Ishikawa (cell line): ENCODE results near the gene CHAT.

Experiments
- CEBPB ChIP-seq: IDR thresholded peaks from 2 replicates; pipeline ENCODE4 v1.6.1; 2012
- CREB1 ChIP-seq: IDR thresholded peaks from 2 replicates; pipeline ENCODE4 v1.6.1; 2012; ENCODE audit warnings: low read depth
- EGR1 ChIP-seq: IDR thresholded peaks from 2 replicates; pipeline ENCODE4 v1.6.1; 2012
- EP300 ChIP-seq: IDR thresholded peaks from 2 replicates; pipeline ENCODE4 v1.6.1; 2012; ENCODE audit warnings: borderline replicate concordance
- FOXM1 ChIP-seq: IDR thresholded peaks from 2 replicates; pipeline ENCODE4 v1.6.1; 2012; ENCODE audit warnings: low read depth, borderline replicate concordance
- NFIC ChIP-seq: IDR thresholded peaks from 2 replicates; pipeline ENCODE4 v1.6.1; 2012
- RAD21 ChIP-seq: IDR thresholded peaks from 2 replicates; pipeline ENCODE4 v1.6.1; 2012; ENCODE audit warnings: low read depth
- TAF1 ChIP-seq: IDR thresholded peaks from 2 replicates; pipeline ENCODE4 v1.6.1; 2012; ENCODE audit warnings: low read depth, mild to moderate bottlenecking
- TCF12 ChIP-seq: IDR thresholded peaks from 2 replicates; pipeline ENCODE4 v1.6.1; 2012; ENCODE audit warnings: low read depth
- TEAD4 ChIP-seq: IDR thresholded peaks from 2 replicates; pipeline ENCODE4 v1.6.1; 2012
- USF1 ChIP-seq: IDR thresholded peaks from 2 replicates; pipeline ENCODE4 v1.6.1; 2012
- YY1 ChIP-seq: IDR thresholded peaks from 2 replicates; pipeline ENCODE4 v1.6.1; 2012; ENCODE audit warnings: low read depth
- ZBTB7A ChIP-seq: IDR thresholded peaks from 2 replicates; pipeline ENCODE4 v1.6.1; 2012; ENCODE audit warnings: low read depth
- TF ChIP-seq, protein P1 (sequence below): IDR thresholded peaks from 2 replicates; pipeline ENCODE4 v1.6.1; 2012
- TF ChIP-seq, protein P2 (sequence below): IDR thresholded peaks from 2 replicates; pipeline ENCODE4 v1.6.1; 2012; ENCODE audit warnings: low read depth, mild to moderate bottlenecking

Gene CHAT

DNA sequence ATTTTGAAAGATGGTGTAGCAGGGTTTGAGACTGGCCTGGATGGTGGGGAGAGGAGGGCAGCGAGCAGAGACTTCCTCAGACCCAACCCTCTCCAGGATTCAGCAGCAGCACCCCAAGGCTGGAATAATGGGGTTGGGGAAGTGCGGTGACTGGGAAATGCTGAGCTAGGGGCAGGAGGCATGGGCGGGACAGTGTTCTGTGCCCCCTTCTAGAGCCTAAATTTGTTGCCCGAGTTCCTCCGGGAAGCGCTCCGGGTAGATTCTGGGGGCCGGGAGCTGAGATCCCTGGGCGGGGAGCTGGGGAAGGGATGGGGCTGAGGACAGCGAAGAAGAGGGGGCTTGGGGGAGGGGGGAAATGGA is at the start of gene CHAT:
Gene CHAT, plus strand, starts transcription at position 156 of the 360 bp plus-strand sequence. Its CDS starts 153 bp downstream, at position 309.
- TF ChIP-seq FOXM1 (no peak), TCF12 (no peak), EP300 (no peak)
- TF ChIP-seq, protein P1, sequence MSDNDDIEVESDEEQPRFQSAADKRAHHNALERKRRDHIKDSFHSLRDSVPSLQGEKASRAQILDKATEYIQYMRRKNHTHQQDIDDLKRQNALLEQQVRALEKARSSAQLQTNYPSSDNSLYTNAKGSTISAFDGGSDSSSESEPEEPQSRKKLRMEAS: no peak

DNA sequence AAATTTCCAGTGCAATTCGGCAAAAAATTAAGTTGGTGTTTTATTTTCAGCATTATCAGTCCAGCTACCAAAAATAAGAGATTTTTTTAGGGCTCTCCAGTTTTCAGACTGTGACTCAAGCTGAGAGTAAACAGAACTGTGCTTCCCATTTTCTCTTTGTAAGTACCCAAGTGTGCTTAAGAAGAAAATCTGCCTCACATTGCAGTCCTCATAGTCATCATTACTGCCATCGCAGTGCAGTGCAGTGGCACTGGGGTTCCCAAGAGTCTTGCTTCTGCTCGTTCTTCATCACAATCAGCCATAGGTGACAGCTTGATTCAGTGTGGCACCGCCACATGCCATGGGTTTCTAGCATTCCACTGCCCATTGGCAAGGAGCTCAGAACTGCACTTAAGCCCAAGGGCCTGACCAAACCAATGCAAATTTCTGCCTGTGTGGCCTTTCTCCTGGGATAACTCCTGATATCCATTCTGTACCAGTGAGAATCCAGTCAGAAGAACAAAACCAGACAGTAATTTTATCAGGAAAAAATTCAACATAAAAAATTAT is 49.3 kb upstream of the CHAT start:
- TF ChIP-seq, protein P2, sequence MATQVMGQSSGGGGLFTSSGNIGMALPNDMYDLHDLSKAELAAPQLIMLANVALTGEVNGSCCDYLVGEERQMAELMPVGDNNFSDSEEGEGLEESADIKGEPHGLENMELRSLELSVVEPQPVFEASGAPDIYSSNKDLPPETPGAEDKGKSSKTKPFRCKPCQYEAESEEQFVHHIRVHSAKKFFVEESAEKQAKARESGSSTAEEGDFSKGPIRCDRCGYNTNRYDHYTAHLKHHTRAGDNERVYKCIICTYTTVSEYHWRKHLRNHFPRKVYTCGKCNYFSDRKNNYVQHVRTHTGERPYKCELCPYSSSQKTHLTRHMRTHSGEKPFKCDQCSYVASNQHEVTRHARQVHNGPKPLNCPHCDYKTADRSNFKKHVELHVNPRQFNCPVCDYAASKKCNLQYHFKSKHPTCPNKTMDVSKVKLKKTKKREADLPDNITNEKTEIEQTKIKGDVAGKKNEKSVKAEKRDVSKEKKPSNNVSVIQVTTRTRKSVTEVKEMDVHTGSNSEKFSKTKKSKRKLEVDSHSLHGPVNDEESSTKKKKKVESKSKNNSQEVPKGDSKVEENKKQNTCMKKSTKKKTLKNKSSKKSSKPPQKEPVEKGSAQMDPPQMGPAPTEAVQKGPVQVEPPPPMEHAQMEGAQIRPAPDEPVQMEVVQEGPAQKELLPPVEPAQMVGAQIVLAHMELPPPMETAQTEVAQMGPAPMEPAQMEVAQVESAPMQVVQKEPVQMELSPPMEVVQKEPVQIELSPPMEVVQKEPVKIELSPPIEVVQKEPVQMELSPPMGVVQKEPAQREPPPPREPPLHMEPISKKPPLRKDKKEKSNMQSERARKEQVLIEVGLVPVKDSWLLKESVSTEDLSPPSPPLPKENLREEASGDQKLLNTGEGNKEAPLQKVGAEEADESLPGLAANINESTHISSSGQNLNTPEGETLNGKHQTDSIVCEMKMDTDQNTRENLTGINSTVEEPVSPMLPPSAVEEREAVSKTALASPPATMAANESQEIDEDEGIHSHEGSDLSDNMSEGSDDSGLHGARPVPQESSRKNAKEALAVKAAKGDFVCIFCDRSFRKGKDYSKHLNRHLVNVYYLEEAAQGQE: no peak
- no peak for TF ChIP-seq TCF12
- no peak for TF ChIP-seq EGR1
- no peak for TF ChIP-seq YY1
- no peak for TF ChIP-seq RAD21
- TF ChIP-seq EP300: no peak

GRCh38 chr10:49567810-49568209 is 46.0 kb upstream of the CHAT start:
- TF ChIP-seq RAD21 (no peak), TAF1 (no peak), CEBPB (no peak), TCF12 (no peak), FOXM1 (no peak), CREB1 (no peak), USF1 (no peak), EP300 (no peak), NFIC (no peak), TEAD4 (no peak), EGR1 (no peak), ZBTB7A (no peak), YY1 (no peak)
- TF ChIP-seq, protein P2: no peak
- TF ChIP-seq, protein P1: no peak

GRCh38 chr10:49568235-49568634 is 45.6 kb upstream of the CHAT start:
- TF ChIP-seq CEBPB: no peak
- TF ChIP-seq, protein P1: no peak

DNA sequence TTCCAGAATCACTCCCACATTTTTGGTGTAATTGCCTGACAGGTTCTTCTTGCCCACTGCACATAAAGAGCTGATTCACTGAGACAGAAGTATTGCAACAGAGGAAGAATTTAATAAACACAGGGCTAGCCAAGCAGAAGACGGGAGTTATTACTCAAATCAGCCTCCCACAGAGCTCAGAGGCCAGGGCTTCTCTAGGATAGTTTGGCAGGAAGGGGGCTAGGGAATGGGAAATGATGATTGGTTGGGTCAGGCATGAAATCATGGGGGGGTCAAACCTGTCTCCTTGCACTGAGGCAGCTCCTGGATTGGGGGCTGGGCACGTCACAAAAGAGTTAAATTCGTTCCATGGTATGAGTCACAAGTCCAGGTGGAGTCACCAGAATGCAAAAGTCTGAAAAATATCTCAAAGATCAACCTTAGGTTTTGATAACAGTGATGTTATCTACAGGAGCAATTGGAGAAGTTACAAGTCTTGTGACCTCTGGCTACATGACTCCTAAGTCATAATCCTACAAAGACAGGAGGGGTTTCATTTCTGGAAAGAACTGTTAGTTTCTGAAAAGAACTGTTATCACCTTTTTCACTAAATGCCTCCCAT is 44.7 kb upstream of the CHAT start:
- TF ChIP-seq EGR1 (no peak), CREB1 (no peak), CEBPB (no peak), ZBTB7A (no peak), YY1 (no peak), USF1 (no peak), FOXM1 (no peak), NFIC (no peak), RAD21 (no peak), TAF1 (no peak), TEAD4 (no peak), TCF12 (no peak), EP300 (no peak)
- TF ChIP-seq, protein P1: no peak
- TF ChIP-seq, protein P2: no peak
